Stomach (tissue), 4 donors: ENCODE measurements around the gene CERS6.

Experiments
- CTCF ChIP-seq, 7 experiments: fragments of 450-650 bp in 4 of 7; fragments of 200-600 bp in 3 of 7; sonication (generic) in 3 of 7; IDR thresholded peaks; one replicate each; pipeline ENCODE4 v1.5.1; 2016 to 2019; ENCODE audit warnings: antibody characterized with exemption in 7 of 7, control low read depth in 2 of 7, mild to moderate bottlenecking in 1 of 7
- EP300 ChIP-seq: sonication (generic); formaldehyde crosslinking; IDR thresholded peaks from one replicate; pipeline ENCODE4 v1.6.1; 2017; ENCODE audit warnings: antibody characterized with exemption
- POLR2A ChIP-seq, 4 donors: fragments of 450-650 bp; IDR thresholded peaks; one replicate each; pipeline ENCODE4 v1.6.1; 2016; ENCODE audit warnings: antibody characterized with exemption in 4 of 4, control low read depth in 2 of 4, mild to moderate bottlenecking in 1 of 4, moderate library complexity in 1 of 4

GRCh38 chr2:168457190-168457895 is 1.3 kb downstream of the CERS6 start:
- TF ChIP-seq CTCF (IDR thresholded peaks at IDR 0.05) (no peak), POLR2A (IDR thresholded peaks at IDR 0.05) (no peak), EP300 (no peak)
